ENCODE results near the gene SND1.

The SND1 gene

DNA sequence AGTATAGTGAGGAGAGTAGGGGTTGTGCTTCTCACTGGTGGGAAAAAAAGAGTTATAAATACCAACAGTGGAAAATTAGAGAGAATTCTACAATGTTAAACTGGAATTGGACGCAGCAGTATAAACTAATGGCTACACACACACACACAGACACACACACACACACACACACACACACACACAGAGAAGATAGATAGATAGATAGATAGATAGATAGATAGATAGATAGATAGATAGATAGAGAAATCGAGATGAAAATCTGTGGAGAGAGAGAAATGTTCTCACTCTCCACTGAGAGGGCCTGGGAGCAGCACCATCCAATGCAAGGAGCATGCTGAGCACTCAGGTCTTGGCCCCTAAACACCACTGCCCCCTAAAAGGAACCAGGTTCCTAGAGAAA is 479.1 kb downstream of the SND1 start:
- H3K4me3 ChIP-seq (ENCODE audit: low read depth, low read length) = no peak overlapping the region
- DNase-seq = no peak
- TF ChIP-seq, protein P1, sequence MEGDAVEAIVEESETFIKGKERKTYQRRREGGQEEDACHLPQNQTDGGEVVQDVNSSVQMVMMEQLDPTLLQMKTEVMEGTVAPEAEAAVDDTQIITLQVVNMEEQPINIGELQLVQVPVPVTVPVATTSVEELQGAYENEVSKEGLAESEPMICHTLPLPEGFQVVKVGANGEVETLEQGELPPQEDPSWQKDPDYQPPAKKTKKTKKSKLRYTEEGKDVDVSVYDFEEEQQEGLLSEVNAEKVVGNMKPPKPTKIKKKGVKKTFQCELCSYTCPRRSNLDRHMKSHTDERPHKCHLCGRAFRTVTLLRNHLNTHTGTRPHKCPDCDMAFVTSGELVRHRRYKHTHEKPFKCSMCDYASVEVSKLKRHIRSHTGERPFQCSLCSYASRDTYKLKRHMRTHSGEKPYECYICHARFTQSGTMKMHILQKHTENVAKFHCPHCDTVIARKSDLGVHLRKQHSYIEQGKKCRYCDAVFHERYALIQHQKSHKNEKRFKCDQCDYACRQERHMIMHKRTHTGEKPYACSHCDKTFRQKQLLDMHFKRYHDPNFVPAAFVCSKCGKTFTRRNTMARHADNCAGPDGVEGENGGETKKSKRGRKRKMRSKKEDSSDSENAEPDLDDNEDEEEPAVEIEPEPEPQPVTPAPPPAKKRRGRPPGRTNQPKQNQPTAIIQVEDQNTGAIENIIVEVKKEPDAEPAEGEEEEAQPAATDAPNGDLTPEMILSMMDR (IDR thresholded peaks at IDR 0.05; ENCODE audit: low read depth, low read length, missing control alignments) = no peak
- in situ Hi-C loops (cut with HindIII; ENCODE audit: low pct_ligation_motif_present, low sequenced_read_pairs) = no loop called here
- H3K36me3 ChIP-seq (replicated peaks) = no peaks in the 10 kb centered on the region
- H3K27ac ChIP-seq = no peak overlapping the region
- peaks cover 46% of the 10 kb centered on the region for H3K27me3 ChIP-seq (replicated peaks)

DNA sequence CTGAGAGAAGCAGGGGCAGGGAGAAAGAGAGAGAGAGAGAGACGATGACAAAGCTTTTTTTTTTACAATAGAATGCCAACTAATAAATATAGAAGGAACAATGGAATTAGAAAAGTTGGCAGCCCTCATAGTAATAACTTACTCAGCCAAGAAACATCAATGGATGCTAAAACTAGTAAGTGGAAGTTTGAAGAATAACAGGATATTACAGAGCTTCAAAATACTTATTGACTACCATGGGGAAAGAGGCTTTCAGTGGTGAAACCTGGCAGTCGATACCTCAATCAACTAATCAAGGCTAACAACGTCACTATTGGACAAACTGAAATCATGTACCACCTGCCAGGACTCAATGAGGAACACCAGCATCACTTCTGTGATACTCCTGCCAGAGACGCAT is 479.7 kb downstream of the SND1 start:
- Histone ChIP-seq H3K27ac (no peak overlapping the region), H3K27me3 (replicated peaks) (peaks cover 49% of the 10 kb centered on the region), H3K4me3 (ENCODE audit: low read depth, low read length) (no peak overlapping the region), H3K36me3 (replicated peaks) (no peaks in the 10 kb centered on the region)
- TF ChIP-seq, protein P1 (IDR thresholded peaks at IDR 0.05; ENCODE audit: low read depth, low read length, missing control alignments) = no peak
- DNase-seq = no peak
- in situ Hi-C loops (cut with HindIII; ENCODE audit: low pct_ligation_motif_present, low sequenced_read_pairs) = no loop called here

DNA sequence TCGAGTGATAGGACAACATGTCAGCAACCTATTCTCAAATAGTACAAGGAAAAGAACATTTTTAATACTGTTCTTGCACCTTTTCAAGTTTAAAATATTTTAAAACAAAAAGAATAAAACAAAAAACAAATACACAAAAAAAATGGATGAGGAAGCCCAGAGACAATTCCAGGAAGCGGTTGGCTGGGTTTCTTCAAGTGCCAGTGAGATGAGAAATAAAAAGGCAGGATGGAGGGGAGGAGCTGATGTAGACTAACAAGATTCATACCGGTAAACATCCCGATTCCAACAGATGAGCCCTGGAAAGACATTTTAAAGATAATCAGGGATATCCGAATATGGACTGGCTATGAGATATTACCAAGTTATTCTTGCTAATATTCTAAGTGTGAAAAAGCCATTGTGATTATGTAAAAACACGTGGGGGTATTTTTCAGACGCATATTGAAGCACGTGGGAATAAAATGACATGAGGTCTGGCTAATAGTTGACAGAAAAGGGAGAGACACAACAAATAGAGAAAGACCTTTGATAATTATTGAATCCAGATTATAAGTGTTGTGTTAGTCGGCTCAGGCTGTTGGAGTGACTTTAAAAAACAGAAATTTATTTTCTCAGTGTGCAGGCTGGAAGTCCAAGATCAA is 480.6 kb downstream of the SND1 start:
- H3K36me3 ChIP-seq (replicated peaks) = no peaks in the 10 kb centered on the region
- TF ChIP-seq, protein P1 (IDR thresholded peaks at IDR 0.05; ENCODE audit: low read depth, low read length, missing control alignments) = no peak
- no peak for DNase-seq
- H3K27me3 ChIP-seq (replicated peaks) = peaks cover 55% of the 10 kb centered on the region
- in situ Hi-C loops (cut with HindIII; ENCODE audit: low pct_ligation_motif_present, low sequenced_read_pairs) = no loop called here
- no peak overlapping the region for H3K4me3 ChIP-seq (ENCODE audit: low read depth, low read length)
- no peak overlapping the region for H3K27ac ChIP-seq

DNA sequence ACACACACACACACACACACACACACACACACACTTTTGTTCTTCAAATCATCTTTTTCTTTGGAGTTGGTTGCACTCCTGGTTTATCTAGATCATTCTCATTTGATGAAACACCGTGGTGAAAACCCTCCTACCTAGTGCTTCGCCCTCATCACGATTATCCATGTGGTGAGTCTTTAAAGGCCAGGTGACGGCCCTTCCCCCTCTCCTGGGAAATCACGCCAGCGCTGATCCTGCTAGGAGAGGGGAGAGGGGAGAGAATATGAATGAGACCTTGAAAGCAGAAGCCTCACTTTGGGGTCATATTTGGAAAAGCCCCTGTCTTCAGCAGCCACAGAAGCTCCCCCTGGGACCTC is 483.1 kb downstream of the SND1 start:
- H3K27ac ChIP-seq = no peak overlapping the region

DNA sequence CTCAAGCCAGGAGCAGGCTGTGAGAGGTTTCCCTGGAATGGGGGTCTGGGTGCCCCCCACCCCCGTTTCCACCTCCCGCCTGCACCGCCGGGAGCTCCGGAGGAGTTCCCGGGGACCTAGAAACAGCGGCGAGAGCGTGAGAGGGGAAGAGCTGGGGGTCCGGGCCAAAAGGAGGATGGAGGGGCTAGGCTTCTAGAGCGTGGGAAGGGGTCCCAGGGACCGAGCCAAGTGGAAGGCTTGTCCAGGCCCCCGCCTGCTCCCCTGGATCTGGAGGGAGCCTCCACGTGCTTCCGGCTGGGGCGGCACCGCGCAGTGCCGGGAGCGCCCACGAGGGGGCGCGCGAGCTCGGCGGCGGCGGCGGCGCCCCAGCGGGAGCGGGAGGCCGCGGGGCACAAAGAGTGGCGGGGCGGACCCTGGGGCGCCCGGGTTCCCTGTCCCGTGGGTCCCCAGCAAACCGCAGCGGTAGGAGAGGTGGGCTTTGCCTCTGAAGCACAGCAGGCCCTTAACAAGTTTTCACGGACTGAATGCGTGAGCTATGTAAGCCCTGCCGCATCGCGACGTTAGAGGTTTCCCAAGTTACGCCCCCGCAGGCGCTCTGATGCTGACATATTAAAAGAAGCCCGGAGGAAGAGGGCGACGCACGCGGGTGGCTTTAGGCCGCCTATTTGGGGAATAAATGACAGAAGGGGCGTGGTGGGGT is 483.7 kb downstream of the SND1 start:
- Histone ChIP-seq H3K27me3 (replicated peaks) (peaks cover 49% of the 10 kb centered on the region), H3K27ac (no peak overlapping the region)
- in situ Hi-C loops (cut with HindIII; ENCODE audit: low pct_ligation_motif_present, low sequenced_read_pairs) = no loop called here

More for the DNA sequence above, 483.1 kb downstream of the SND1 start:
- H3K36me3 ChIP-seq (replicated peaks) = no peaks in the 10 kb centered on the region
- H3K27me3 ChIP-seq (replicated peaks) = peaks cover 54% of the 10 kb centered on the region
- H3K4me3 ChIP-seq (ENCODE audit: low read depth, low read length) = no peak overlapping the region
- in situ Hi-C loops (cut with HindIII; ENCODE audit: low pct_ligation_motif_present, low sequenced_read_pairs) = no loop called here
- TF ChIP-seq, protein P1 (IDR thresholded peaks at IDR 0.05; ENCODE audit: low read depth, low read length, missing control alignments) = no peak
- no peak for DNase-seq

More for the DNA sequence above, 483.7 kb downstream of the SND1 start:
- TF ChIP-seq, protein P1 (IDR thresholded peaks at IDR 0.05; ENCODE audit: low read depth, low read length, missing control alignments) = peak; percentile 64
- peak; percentile 21 for DNase-seq
- no peaks in the 10 kb centered on the region for H3K36me3 ChIP-seq (replicated peaks)
- peak overlapping the region; percentile 61 for H3K4me3 ChIP-seq (ENCODE audit: low read depth, low read length)
